ENCODE data around the gene KY.

DNA sequence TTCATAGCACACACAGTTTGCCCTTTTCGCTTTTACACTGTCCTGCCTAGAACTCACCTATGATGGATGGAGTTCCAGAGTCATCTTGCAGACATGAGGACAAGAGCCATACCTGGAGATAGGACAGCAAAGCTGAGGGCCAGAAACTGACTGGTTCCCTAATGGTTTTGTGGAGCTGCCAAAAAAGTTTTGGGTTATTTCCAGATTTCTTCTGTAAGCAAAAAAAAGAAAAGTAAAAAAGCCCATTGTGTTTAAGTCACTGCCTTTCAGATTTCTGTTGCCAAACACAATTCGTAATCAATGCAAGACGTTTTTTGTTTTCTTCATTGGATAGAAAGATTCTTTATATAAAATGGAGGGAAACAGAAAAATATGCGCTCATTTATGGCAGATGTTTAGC is 42.4 kb upstream of the KY start:
- TF ChIP-seq, protein P1, sequence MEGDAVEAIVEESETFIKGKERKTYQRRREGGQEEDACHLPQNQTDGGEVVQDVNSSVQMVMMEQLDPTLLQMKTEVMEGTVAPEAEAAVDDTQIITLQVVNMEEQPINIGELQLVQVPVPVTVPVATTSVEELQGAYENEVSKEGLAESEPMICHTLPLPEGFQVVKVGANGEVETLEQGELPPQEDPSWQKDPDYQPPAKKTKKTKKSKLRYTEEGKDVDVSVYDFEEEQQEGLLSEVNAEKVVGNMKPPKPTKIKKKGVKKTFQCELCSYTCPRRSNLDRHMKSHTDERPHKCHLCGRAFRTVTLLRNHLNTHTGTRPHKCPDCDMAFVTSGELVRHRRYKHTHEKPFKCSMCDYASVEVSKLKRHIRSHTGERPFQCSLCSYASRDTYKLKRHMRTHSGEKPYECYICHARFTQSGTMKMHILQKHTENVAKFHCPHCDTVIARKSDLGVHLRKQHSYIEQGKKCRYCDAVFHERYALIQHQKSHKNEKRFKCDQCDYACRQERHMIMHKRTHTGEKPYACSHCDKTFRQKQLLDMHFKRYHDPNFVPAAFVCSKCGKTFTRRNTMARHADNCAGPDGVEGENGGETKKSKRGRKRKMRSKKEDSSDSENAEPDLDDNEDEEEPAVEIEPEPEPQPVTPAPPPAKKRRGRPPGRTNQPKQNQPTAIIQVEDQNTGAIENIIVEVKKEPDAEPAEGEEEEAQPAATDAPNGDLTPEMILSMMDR (IDR thresholded peaks at IDR 0.05) = no peak
- TF ChIP-seq POLR2A (IDR thresholded peaks at IDR 0.05) = no peak
